Skin of body (tissue), 2 donors: ENCODE measurements around the gene HSFX3. TPM values are rescaled to one million over a fixed set of nuclear protein-coding genes. Genes with fewer than 3 reads are reported as not detected.
"Not testable (repeated sequence)": the region's sequence is repeated elsewhere in the genome, so short reads cannot be mapped to it uniquely, and the experiment has no call there.

Source experiments
- DNase-seq: peaks from one replicate; lab custom pipeline; 2025; lab: John Stamatoyannopoulos, UW
- total RNA-seq: library from RNA; depleted of rRNA; stranded (reverse); fragments of >200 nt; gene quantifications from one replicate; pipeline ENCODE4 v1.2.3, GENCODE V29; 2014

HSFX3 gene
- not detected for total RNA-seq

GRCh38 chrX:149549701-149550100 is at the start of gene HSFX3:
Gene HSFX3, minus strand, starts transcription at chrX:149549924. Its CDS starts 72 bp downstream, at chrX:149549852.
- DNase-seq, result not testable (repeated sequence)

GRCh38 chrX:149598603-149599002 is 48.9 kb upstream of the HSFX3 start:
- not testable (repeated sequence) for DNase-seq

- not testable (repeated sequence) for DNase-seq
These were observed 46.2 kb upstream of the HSFX3 start for GRCh38 chrX:149595943-149596342.

GRCh38 chrX:149595214-149595613 is 45.5 kb upstream of the HSFX3 start, which contains the start of gene HSFX2:
Gene HSFX2, minus strand, starts transcription at chrX:149595314. Its CDS starts 614 bp downstream, at chrX:149594700.
- not testable (repeated sequence) for DNase-seq

GRCh38 chrX:149590993-149591392 is 41.3 kb upstream of the HSFX3 start:
- not testable (repeated sequence) for DNase-seq

GRCh38 chrX:149587359-149587758 is 37.6 kb upstream of the HSFX3 start, which contains the start of gene MAGEA9B:
Gene MAGEA9B, minus strand, starts transcription at chrX:149587459. Its CDS starts 4,280 bp downstream, at chrX:149583179.
- not testable (repeated sequence) for DNase-seq

- DNase-seq, result not testable (repeated sequence)
These were observed 35.9 kb upstream of the HSFX3 start for GRCh38 chrX:149585631-149586030.

- DNase-seq, result not testable (repeated sequence)
These were observed 23.7 kb upstream of the HSFX3 start for GRCh38 chrX:149573456-149573855.

- DNase-seq, result no peak
These were observed 23.0 kb upstream of the HSFX3 start for GRCh38 chrX:149572743-149573142.

- DNase-seq, result no peak
These were observed 22.0 kb upstream of the HSFX3 start for GRCh38 chrX:149571770-149572169.

- no peak for DNase-seq
These were observed 20.9 kb upstream of the HSFX3 start for GRCh38 chrX:149570668-149571067.

- DNase-seq, result no peak
These were observed 20.0 kb upstream of the HSFX3 start for GRCh38 chrX:149569770-149570169.

GRCh38 chrX:149568701-149569296 is 19.1 kb upstream of the HSFX3 start:
- DNase-seq, result no peak

- no peak for DNase-seq
These were observed 18.1 kb upstream of the HSFX3 start for GRCh38 chrX:149567621-149568417.

GRCh38 chrX:149563359-149563758 is 13.6 kb upstream of the HSFX3 start:
- no peak for DNase-seq

- DNase-seq, result not testable (repeated sequence)
These were observed 5.5 kb upstream of the HSFX3 start for GRCh38 chrX:149555251-149555650.

- DNase-seq, result not testable (repeated sequence)
These were observed 2.2 kb upstream of the HSFX3 start for GRCh38 chrX:149551939-149552248.

GRCh38 chrX:149551245-149551938 is 1.7 kb upstream of the HSFX3 start:
- not testable (repeated sequence) for DNase-seq

GRCh38 chrX:149550454-149550853 is 730 bp upstream of the HSFX3 start:
- DNase-seq, result not testable (repeated sequence)

- DNase-seq, result not testable (repeated sequence)
These were observed 1.9 kb downstream of the HSFX3 start for GRCh38 chrX:149547782-149548181.

GRCh38 chrX:149546962-149547361 is 2.8 kb downstream of the HSFX3 start:
- DNase-seq, result not testable (repeated sequence)
